CD4-positive, alpha-beta T cell treated with Interleukin-4 for 1 hour (primary cell): Measurements from ENCODE around the gene MCAM.

Experiments used
- DNase-seq, 2 donors: peaks; one replicate each; pipeline ENCODE4 v3.0.0-alpha.2; 2020 to 2022

MCAM gene

GRCh38 chr11:119305556-119306372 is 11.2 kb downstream of the MCAM start:
- DNase-seq: no peak

DNA sequence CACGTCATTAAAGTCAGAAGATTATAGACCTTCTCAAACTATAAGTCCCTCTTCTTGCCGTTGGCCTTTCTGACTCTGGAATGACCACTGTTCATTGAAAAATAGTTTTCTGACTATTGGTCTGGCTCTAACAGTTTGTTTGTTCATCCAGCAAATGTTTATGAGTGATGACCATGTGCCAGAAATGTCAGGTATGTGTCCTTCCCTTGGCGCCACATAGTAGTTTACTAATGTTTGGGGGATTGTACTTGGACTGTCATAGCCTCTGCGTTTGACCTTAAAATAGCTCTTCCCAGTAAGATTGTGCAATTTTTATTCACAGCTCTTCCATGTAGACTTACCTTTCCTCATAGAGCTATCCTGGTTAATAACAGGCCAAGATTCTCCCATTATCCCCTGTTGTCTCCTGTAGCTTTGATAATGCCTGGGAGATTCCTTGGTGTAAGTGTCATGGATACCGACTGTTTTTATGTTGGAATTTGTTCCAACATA is 13.7 kb downstream of the MCAM start:
- DNase-seq: no peak

GRCh38 chr11:119300198-119300964 is 16.5 kb downstream of the MCAM start:
- DNase-seq: no peak

DNA sequence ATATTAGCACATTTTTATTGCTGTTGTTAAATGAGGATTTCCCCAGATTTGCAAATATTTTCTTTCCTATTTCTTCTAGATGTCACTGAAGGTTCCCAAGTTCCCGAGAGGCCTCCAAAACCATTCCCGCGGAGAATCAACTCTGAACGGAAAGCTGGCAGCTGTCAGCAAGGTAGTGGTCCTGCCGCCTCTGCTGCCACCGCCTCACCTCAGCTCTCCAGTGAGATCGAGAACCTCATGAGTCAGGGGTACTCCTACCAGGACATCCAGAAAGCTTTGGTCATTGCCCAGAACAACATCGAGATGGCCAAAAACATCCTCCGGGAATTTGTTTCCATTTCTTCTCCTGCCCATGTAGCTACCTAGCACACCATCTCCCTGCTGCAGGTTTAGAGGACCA is 17.5 kb downstream of the MCAM start:
- DNase-seq: no peak

GRCh38 chr11:119298726-119299125 is 18.2 kb downstream of the MCAM start:
- DNase-seq: no peak

- no peak for DNase-seq
Measured at GRCh38 chr11:119297938-119298337, 19.0 kb downstream of the MCAM start.

DNA sequence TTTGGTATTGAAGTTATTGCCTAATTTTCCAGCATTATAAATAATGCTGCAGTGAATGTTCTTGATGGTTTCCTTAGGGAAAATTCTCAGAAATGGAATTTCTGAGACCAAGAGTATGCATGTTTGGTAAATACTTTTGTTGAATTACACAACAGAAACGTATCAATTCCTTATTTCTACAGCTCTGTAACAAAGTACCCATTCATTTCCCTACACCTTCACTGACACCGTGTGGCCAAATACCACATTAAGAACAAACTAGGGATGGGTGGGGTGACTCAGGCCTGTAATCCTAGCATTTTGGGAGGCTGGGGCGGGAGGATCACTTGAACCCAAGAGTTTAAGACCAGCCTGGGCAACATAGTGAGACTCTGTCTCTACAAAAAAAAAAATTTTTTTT is 21.8 kb downstream of the MCAM start:
- DNase-seq: no peak

DNA sequence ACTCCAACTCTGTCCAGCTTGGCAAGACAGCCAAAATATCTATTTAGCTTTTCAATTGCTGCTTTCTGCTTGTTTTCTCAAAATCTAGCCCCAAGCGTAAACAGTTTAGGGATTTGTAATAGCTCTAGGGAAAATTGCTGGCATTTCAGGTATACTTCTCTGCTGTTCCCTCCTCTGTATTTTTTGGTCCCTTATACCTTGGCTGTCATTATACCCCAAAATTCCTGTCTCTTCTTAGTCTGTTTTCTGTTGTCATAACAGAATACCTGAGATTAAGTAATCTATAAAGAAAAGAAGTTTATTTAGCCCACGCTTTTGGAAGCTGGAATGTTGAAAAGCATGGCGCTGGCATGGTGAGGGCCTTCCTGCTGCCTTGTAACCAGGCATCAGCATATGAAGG is 23.5 kb downstream of the MCAM start:
- DNase-seq: no peak

- DNase-seq: no peak
Measured at GRCh38 chr11:119290894-119291497, 25.9 kb downstream of the MCAM start.

DNA sequence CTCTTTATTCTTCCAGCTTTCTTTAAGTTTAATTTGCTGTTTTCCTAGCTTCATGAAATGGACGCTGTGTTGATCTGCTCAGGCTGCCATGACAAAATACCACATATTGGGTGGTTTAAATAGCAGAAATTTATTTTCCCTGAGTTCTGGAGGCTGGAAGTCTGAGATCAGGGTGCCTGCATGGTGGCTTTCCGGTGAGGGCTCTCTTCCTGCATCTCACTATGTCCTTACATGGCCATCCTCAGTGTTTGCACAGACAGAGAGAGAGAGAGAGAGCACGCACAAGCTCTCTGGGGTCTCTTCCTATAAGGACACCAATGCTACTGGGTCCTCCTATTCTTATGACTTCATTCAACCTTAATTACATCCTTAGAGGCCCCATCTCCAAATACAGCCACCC is 28.7 kb downstream of the MCAM start:
- DNase-seq: no peak

DNA sequence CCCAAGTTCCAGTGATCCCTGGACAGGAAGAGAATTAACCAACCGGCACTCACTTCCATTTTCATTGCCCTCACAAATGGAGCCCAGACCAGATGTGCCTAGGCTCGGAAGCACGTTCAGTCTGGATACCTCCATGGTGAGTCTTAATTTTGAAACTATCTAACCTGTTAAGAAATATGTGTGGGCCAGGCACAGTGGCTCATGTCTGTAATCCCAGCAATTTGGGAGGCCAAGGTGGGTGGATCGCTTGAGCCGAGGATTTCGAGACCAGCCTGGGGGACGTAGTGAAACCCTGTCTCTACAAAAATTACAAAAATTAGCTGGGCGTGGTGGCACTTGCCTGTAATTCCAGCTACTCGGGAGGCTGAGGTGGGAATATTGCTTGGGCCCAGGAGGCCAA is 31.5 kb downstream of the MCAM start:
- DNase-seq: no peak

GRCh38 chr11:119284344-119285157 is 32.4 kb downstream of the MCAM start:
- peak; percentile 21 to 76 for DNase-seq

DNA sequence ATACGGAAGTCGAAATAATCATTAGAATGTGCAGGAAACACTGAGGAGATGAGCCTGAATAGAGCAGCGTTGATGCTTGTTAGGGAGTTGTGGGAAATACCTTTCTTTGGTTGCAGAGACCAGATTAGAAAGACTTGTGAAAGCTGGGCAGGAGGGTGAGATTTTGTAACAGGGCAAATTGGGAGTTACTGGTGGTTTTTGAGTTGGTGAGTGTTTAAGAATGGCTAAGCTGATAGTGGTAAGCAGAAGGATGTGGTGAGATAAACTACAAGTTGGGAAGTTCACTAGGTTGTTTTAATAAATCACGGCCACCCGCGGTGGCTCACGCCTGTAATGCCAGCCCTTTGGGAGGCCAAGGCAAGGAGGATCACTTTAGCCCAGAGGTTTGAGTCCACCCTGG is 34.4 kb downstream of the MCAM start:
- DNase-seq: no peak

GRCh38 chr11:119277660-119278059 is 39.3 kb downstream of the MCAM start:
- no peak for DNase-seq

DNA sequence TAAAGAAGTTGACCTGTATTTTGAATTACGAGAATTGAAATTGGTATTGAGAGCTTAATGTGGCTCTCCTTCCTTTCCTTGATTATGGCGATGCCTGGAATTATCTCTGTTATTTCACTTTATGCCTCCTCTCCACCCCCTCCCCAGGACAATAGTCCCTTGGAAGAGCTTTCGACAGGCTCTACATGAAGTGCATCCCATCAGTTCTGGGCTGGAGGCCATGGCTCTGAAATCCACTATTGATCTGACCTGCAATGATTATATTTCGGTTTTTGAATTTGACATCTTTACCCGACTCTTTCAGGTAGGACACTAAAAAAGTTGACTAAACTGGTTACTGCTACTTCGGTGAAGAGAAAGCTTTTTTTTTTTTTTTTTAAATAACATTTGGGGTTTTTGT is 43.2 kb downstream of the MCAM start:
- no peak for DNase-seq

- no peak for DNase-seq
Measured at GRCh38 chr11:119267645-119268044, 49.3 kb downstream of the MCAM start.

DNA sequence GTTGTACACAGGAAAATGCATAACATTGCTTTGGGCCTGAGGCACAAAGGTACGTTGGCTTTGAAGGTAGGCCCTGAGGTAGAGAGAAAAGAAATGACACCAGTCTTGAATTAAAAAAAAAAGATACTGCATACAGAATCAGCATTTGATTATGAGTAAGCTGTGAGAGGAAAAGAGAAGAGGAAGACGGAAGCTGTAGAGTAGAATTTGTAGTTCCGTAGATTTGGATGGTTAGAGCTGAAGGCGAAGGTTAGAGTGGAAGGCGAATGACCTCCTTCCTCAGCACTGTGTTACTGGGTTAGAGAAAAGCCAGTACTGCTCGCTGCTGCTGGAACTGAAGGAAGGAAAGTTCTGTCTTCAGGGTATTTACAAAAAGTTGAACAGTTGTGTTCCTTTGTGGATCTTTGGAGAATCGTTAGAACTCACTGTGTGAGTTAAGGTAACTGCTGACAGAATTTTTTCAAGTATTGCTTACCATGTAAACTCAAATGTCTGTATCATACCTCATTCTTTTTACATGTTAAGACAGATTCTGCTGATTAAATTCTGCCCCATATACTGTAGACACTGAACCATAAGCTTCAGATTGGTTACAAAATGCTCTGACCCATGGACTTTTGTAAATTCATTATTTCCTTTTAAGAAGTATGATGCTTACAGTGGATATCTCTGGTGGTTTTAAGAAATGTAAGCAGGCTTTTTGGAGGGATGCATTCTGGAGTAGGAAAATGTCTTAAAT is 50.2 kb downstream of the MCAM start:
- DNase-seq: peak in 1 of 2 donors; percentile 13

GRCh38 chr11:119266063-119266462 is 50.9 kb downstream of the MCAM start:
- DNase-seq: peak in 1 of 2 donors; percentile 19

DNA sequence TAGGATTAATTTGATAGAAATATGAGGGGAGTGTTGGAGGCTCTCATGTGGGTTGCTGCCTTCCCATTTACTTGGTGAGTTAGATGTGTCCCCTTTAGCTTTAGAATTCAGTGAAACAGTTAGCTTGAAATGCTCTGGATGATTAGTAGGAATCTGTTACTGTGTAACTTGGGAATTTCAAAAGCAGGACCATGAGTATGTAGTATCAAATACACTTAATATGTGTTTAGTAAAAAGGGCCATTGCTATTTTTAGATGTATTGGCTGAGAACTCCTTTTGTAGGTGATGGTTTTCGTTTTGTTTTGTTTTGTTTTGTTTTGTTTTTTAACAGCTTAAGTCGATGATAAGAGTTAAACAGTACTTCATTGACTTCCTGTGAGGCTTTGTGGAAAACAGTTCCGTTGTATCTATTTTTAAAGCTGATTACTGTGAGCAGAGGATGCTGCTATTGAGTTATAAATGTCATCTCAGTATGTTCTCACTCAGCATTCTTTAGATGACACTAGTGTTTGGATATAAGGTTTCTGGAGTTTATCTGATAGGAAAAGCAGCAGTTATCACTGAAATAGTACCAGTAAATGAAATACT is 53.5 kb downstream of the MCAM start:
- DNase-seq: peak in 1 of 2 donors; percentile 76

DNA sequence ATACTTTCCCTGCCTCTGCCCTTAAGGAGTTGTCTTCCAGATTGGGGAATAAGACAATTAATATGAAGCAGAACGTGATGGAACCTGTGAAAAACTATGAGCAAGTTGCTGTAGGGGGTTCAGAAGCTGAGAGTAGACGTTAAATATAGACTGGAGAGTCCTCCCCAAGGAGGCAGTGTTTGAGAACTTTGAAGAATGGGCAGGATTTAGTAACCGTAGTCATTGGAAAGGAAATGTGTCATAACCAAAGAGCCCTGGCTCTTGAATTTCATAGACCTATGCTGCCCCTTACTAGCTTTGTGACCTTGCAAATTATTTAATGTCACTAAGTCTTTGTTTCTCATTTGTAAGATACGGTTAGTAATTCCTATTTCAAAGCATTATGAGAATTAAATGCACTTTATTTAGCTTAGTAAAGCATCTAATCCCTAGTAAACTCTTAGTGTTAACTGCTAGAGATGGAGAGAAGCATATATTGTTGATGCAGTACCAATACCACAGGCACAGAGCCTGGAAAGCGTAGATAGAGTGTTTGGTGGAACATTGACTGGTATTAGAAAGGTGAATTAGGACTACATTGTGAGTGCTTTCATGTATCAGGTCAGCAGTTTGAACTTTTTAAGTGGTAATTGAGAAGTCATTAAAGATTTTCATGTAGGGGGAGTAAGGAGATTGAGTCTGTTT is 54.1 kb downstream of the MCAM start:
- DNase-seq: peak in 1 of 2 donors; percentile 50

DNA sequence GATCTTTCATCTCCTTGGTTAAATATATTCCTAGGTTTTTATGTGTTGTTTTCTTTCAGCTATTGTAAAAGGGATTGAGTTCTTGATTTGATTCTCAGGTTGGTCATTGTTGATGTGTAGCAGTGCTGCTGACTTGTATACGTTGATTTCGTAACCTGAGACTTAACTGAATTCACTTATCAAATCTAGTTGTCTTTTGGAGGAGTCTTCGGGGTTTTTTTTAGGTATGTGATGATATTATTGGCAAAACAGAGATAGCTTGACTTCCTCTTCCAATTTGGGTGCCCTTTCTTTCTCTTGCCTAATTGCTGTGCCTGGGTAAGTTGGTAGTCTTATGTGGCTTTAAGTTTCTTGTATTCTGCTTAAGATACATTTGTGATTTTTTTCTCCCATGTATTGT is 57.9 kb downstream of the MCAM start:
- no peak for DNase-seq
